ENCODE results near the gene FOXP1.

- TF ChIP-seq CTCF (IDR thresholded peaks at IDR 0.05) (no peak), POLR2AphosphoS5 (IDR thresholded peaks at IDR 0.05) (no peak), POLR2A (IDR thresholded peaks at IDR 0.05) (no peak)
These were observed 368.7 kb downstream of the FOXP1 start for GRCh38 chr3:71214797-71215196.

Data from breast epithelium (tissue), 3 donors.